ENCODE measurements around the gene TMEM120A. TPM values are rescaled to one million over a fixed set of nuclear protein-coding genes. Genes with fewer than 3 reads are reported as not detected.

The TMEM120A gene
- total RNA-seq, 1 donor from 2014 or later: 43.9 TPM

DNA sequence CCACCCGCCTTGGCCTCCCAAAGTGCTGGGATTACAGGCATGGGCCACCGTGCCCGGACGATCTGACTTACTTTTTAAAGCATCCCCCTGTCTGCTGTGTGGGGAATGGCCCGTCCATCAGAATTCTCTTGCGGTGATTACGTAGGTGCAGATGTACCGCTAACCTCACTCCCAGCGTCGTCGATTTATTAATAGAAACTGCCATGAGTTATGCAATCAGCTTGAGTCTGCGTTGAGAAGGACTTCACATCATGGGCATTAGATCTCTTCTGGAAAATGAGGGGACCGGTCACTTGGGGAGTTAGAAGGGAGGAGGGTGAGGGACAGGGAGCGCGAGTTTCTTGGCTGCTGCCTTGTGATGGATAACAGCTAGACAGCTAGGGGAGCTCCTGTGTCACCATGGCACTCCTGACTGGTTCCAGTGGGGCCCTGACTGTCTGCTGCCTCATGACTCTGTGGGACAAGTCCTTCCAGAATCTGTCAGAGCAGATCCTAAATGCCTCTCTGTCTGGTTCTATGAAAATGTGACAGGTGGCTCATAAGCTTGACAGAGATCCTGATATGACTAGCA lies 44.2 kb downstream of the TMEM120A start:
- TF ChIP-seq, protein P1, sequence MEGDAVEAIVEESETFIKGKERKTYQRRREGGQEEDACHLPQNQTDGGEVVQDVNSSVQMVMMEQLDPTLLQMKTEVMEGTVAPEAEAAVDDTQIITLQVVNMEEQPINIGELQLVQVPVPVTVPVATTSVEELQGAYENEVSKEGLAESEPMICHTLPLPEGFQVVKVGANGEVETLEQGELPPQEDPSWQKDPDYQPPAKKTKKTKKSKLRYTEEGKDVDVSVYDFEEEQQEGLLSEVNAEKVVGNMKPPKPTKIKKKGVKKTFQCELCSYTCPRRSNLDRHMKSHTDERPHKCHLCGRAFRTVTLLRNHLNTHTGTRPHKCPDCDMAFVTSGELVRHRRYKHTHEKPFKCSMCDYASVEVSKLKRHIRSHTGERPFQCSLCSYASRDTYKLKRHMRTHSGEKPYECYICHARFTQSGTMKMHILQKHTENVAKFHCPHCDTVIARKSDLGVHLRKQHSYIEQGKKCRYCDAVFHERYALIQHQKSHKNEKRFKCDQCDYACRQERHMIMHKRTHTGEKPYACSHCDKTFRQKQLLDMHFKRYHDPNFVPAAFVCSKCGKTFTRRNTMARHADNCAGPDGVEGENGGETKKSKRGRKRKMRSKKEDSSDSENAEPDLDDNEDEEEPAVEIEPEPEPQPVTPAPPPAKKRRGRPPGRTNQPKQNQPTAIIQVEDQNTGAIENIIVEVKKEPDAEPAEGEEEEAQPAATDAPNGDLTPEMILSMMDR (IDR thresholded peaks at IDR 0.05): no peak
- no peak overlapping the region for H3K27ac ChIP-seq
- no peaks in the 10 kb centered on the region for H3K9me3 ChIP-seq
- intact Hi-C loops (cut with DNase I): no loop called here
- DNase-seq (no peak), ATAC-seq (no peak)
- no peaks in the 10 kb centered on the region for H3K27me3 ChIP-seq
- H3K4me3 ChIP-seq: no peak overlapping the region
- H3K36me3 ChIP-seq: peaks cover 16% of the 10 kb centered on the region
- H3K4me1 ChIP-seq: peaks cover 23% of the 10 kb centered on the region

DNA sequence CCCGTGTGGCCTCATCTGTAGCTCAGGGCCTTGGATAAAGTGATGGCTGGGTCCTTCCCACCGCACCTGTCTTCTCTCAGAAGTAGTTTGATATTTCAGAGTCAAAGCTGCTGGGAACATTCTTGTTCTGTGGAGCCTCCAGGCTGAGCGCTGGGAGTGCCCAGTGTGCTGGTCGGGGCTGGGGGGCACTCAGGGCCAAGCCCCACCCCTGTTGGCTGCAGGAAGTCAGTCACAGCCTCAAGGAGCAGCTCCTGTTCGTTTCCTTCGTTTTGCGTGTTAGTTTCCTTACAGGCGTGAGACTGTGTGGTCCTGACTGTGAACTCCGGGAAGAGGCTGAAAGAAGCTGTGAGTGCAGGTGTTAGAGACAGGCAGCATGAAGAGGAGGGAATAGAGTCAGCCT lies 46.2 kb downstream of the TMEM120A start:
- peaks cover 30% of the 10 kb centered on the region for H3K4me1 ChIP-seq
- TF ChIP-seq, protein P1 (IDR thresholded peaks at IDR 0.05): no peak
- peak; percentile 55 for ATAC-seq
- H3K27ac ChIP-seq: peak overlapping the region; percentile 42
- no peaks in the 10 kb centered on the region for H3K36me3 ChIP-seq
- intact Hi-C loops (cut with DNase I): no loop called here
- DNase-seq: no peak
- H3K27me3 ChIP-seq: no peaks in the 10 kb centered on the region
- no peak overlapping the region for H3K4me3 ChIP-seq
- H3K9me3 ChIP-seq: no peaks in the 10 kb centered on the region

DNA sequence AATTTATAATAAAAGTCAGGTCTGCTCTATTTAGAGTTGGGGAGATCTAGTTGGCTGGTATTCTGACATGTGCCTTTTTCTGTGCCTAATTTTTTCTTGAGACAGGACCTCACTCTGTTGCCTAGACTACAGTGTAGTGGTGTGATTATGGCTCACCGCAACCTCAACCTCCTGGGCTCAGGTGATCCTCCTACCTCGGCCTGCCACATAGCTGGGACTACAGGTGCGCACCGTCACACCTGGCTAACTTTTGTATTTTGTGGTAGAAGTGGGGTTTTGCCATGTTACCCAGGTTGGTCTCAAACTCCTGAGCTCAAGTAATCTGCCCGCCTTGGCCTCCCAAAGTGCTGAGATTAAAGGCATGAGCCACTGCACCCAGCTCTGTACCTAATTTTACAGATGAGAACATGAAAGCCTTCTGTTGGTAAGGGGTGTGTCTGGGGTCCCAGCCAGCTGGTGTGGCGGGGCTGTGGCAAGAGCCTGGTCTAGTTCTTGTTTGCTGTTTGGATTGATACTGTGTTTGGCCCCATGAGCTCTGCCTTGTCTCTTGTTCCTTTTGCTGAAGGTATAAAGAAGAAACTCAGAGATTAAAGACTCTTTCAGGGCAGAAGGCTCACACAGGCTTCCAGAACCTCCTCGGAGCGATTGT lies 48.1 kb downstream of the TMEM120A start:
- Histone ChIP-seq H3K4me1 (peaks cover 27% of the 10 kb centered on the region), H3K27ac (peak overlapping the region; percentile 78), H3K27me3 (no peaks in the 10 kb centered on the region), H3K36me3 (no peaks in the 10 kb centered on the region), H3K9me3 (no peaks in the 10 kb centered on the region), H3K4me3 (no peak overlapping the region)
- TF ChIP-seq, protein P1 (IDR thresholded peaks at IDR 0.05): no peak
- ATAC-seq (peak; percentile 59), DNase-seq (no peak)
- intact Hi-C loops (cut with DNase I): no loop called here

DNA sequence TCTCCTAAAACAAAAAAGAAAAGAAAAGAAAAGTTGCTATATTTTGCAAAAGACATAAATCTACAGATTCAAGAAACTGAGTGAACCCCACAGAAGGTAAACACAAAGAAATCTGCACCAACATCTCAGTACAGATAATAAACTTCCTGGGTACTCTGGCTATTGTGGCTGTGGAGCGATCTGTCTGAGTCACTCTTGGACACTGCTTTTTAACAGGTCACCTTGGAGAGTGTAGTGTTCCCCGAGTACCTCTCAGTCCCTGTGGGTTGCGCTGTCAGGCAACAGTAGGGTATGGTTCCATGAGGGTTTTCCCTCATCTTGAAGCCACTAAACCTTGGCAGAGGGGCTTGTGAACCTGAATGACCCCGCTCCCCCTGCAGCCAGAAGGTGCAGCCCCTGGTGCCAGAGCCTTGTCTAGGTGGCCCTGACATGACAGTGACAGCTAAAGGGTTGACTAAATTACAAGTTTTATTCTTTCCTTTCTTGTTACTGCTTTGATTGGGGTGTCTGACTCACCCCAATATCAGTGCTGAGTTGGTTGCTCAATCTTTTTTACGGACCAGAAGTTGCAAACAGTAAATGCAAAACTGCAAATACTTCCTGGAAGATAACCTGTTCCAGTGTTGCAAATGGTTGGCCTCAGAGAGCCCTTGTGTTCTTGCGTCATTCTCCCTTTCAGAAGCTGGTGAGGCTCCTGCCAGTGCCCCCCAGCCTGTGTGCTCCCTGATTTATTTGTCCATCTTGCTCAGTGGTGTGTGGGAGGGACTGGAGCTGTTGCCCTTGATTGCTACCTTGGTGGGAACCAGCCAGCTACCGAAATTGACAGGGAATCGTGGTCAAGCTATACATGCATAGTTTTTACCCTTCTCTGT lies 48.9 kb downstream of the TMEM120A start:
- peak overlapping the region; percentile 78 for H3K27ac ChIP-seq
- H3K4me3 ChIP-seq: no peak overlapping the region
- TF ChIP-seq, protein P1 (IDR thresholded peaks at IDR 0.05): no peak
- H3K27me3 ChIP-seq: no peaks in the 10 kb centered on the region
- peaks cover 22% of the 10 kb centered on the region for H3K4me1 ChIP-seq
- ATAC-seq: peak; percentile 77
- no peak for DNase-seq
- no peaks in the 10 kb centered on the region for H3K36me3 ChIP-seq
- intact Hi-C loops (cut with DNase I): no loop called here
- no peaks in the 10 kb centered on the region for H3K9me3 ChIP-seq

DNA sequence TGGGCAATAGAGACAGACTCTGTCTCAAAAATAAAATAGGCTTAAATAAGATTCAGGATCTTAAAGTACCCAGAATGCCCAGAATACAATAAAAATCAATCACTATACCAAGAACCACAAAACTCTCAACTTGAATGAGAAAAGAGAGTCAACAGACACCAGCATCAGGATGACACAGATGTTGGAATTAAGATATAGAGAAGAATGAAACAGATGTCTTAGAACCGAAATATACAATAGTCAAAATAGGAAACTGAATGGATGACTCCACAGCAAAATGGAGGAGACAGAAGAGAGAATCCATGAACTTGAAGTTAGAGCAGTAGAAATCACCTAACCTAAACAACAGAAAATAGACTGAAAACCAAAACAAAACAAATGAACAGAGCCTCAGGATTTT lies 49.9 kb downstream of the TMEM120A start:
- peak overlapping the region; percentile 78 for H3K27ac ChIP-seq
- intact Hi-C loops (cut with DNase I): no loop called here
- TF ChIP-seq, protein P1 (IDR thresholded peaks at IDR 0.05): no peak

More for the DNA sequence above, 49.9 kb downstream of the TMEM120A start:
- DNase-seq (no peak), ATAC-seq (no peak)
- Histone ChIP-seq H3K9me3 (no peaks in the 10 kb centered on the region), H3K4me1 (peaks cover 22% of the 10 kb centered on the region), H3K36me3 (no peaks in the 10 kb centered on the region), H3K4me3 (no peak overlapping the region), H3K27me3 (no peaks in the 10 kb centered on the region)

Data from upper lobe of right lung (tissue), 1 donor.